GM12875 (cell line): Measurements from ENCODE around the gene SPPL2B.

Source experiments
- H3K4me3 ChIP-seq: one replicate; pipeline ENCODE4 v1.5.1; 2011; ENCODE audit warnings: low read depth, low read length, control low read depth
- CTCF ChIP-seq: IDR thresholded peaks from 2 replicates; pipeline ENCODE4 v1.5.1; 2011; ENCODE audit warnings: low read depth, mild to moderate bottlenecking, control low read depth, inconsistent platforms, low read length, moderate library complexity, borderline replicate concordance; ENCODE audit not compliant: insufficient read depth

Gene SPPL2B

GRCh38 chr19:2398735-2399305, 70.3 kb downstream of the SPPL2B start:
- no peak for TF ChIP-seq CTCF
- H3K4me3 ChIP-seq = no peak overlapping the region

GRCh38 chr19:2399582-2399981, 71.1 kb downstream of the SPPL2B start:
- TF ChIP-seq CTCF = no peak
- no peak overlapping the region for H3K4me3 ChIP-seq
